ENCODE measurements around the gene TRPC6. TPM values are rescaled to one million over a fixed set of nuclear protein-coding genes. Genes with fewer than 3 reads are reported as not detected.
A peak's percentile ranks its signal among the peaks of the same experiment; 100 is the strongest.

The TRPC6 gene
- total RNA-seq, 4 donors from 2014 or later: 0.29 to 27.5 (median 3.9) TPM

GRCh38 chr11:101600924-101601323 lies 17.1 kb upstream of the TRPC6 start:
- intact Hi-C loops (cut with DNase I; ENCODE audit: low total_unique reads): no loop called here
- H3K9me3 ChIP-seq: no peaks in the 10 kb centered on the region
- H3K4me3 ChIP-seq: no peak overlapping the region
- no peaks in the 10 kb centered on the region for H3K27me3 ChIP-seq
- H3K4me1 ChIP-seq: no peaks in the 10 kb centered on the region
- DNase-seq: no peak
- TF ChIP-seq POLR2A (IDR thresholded peaks at IDR 0.05): no peak
- TF ChIP-seq, protein P1, sequence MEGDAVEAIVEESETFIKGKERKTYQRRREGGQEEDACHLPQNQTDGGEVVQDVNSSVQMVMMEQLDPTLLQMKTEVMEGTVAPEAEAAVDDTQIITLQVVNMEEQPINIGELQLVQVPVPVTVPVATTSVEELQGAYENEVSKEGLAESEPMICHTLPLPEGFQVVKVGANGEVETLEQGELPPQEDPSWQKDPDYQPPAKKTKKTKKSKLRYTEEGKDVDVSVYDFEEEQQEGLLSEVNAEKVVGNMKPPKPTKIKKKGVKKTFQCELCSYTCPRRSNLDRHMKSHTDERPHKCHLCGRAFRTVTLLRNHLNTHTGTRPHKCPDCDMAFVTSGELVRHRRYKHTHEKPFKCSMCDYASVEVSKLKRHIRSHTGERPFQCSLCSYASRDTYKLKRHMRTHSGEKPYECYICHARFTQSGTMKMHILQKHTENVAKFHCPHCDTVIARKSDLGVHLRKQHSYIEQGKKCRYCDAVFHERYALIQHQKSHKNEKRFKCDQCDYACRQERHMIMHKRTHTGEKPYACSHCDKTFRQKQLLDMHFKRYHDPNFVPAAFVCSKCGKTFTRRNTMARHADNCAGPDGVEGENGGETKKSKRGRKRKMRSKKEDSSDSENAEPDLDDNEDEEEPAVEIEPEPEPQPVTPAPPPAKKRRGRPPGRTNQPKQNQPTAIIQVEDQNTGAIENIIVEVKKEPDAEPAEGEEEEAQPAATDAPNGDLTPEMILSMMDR (IDR thresholded peaks at IDR 0.05): no peak
- H3K27ac ChIP-seq: no peak overlapping the region
- H3K36me3 ChIP-seq: no peaks in the 10 kb centered on the region

GRCh38 chr11:101586965-101587364 lies 3.2 kb upstream of the TRPC6 start:
- intact Hi-C loops (cut with DNase I; ENCODE audit: low total_unique reads): no loop called here
- Histone ChIP-seq H3K27me3 (no peaks in the 10 kb centered on the region), H3K4me3 (no peak overlapping the region), H3K9me3 (no peaks in the 10 kb centered on the region), H3K4me1 (no peaks in the 10 kb centered on the region), H3K36me3 (no peaks in the 10 kb centered on the region), H3K27ac (no peak overlapping the region)
- TF ChIP-seq, protein P1 (IDR thresholded peaks at IDR 0.05): no peak
- TF ChIP-seq POLR2A (IDR thresholded peaks at IDR 0.05): no peak
- DNase-seq: no peak

DNA sequence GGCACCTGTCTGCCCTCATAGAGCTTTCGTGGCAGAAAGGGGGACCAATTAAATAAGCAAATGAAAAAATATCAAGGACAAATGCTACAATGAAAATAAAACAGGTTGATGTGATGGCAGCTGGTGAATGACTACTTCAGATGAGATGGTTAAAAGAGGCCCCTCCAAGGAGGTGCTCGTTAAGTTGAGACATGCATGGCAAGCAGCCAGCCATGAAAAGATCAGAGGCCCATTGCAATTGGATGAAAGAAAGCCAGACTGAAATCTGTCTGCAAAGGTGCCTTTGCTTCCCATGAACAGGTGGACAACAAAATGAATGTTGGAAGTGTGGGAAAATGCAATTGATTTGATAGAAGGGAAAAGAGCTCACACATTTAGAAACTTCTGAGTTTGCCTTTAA lies 848 bp upstream of the TRPC6 start:
- no peaks in the 10 kb centered on the region for H3K27me3 ChIP-seq
- H3K4me3 ChIP-seq: no peak overlapping the region
- intact Hi-C loops (cut with DNase I; ENCODE audit: low total_unique reads): no loop called here
- H3K9me3 ChIP-seq: no peaks in the 10 kb centered on the region
- H3K27ac ChIP-seq: peak overlapping the region in 1 of 2 donors; percentile 80
- no peaks in the 10 kb centered on the region for H3K4me1 ChIP-seq
- no peak for DNase-seq
- no peak for TF ChIP-seq POLR2A (IDR thresholded peaks at IDR 0.05)
- TF ChIP-seq, protein P1 (IDR thresholded peaks at IDR 0.05): no peak
- no peaks in the 10 kb centered on the region for H3K36me3 ChIP-seq

- Histone ChIP-seq H3K27me3 (no peaks in the 10 kb centered on the region), H3K27ac (peak overlapping the region; percentile 79 to 80), H3K4me3 (peak overlapping the region; percentile 47 to 66), H3K9me3 (no peaks in the 10 kb centered on the region), H3K36me3 (no peaks in the 10 kb centered on the region), H3K4me1 (no peaks in the 10 kb centered on the region)
- TF ChIP-seq POLR2A (IDR thresholded peaks at IDR 0.05): no peak
- TF ChIP-seq, protein P1 (IDR thresholded peaks at IDR 0.05): no peak
- DNase-seq: no peak
- intact Hi-C loops (cut with DNase I; ENCODE audit: low total_unique reads): no loop called here
Observed at GRCh38 chr11:101584129-101584515, 315 bp upstream of the TRPC6 start.

DNA sequence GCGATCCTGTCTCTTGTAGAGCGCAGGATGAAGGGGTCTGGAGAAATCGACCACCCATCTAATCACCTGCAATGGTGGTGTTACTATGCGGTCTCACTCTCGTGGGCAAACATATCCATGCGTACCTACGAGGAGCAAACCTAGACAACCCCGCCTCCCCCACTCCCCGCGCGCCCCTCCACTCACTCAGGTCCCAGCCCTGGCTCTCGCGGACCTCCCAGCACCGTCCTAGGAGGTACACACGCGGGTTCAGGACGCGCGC lies 887 bp downstream of the TRPC6 start:
- Histone ChIP-seq H3K9me3 (no peaks in the 10 kb centered on the region), H3K4me1 (no peaks in the 10 kb centered on the region), H3K27ac (peak overlapping the region; percentile 79 to 80), H3K36me3 (no peaks in the 10 kb centered on the region), H3K4me3 (peak overlapping the region; percentile 47 to 66), H3K27me3 (no peaks in the 10 kb centered on the region)
- DNase-seq: peak in 1 of 2 donors; percentile 17
- intact Hi-C loops (cut with DNase I; ENCODE audit: low total_unique reads): no loop called here
- TF ChIP-seq POLR2A (IDR thresholded peaks at IDR 0.05): no peak
- TF ChIP-seq, protein P1 (IDR thresholded peaks at IDR 0.05): no peak
